HG03139 (cell line): ENCODE measurements around the gene C2orf92.
A peak's percentile ranks its signal among the peaks of the same experiment; 100 is the strongest.
"Not testable (repeated sequence)": the region's sequence is repeated elsewhere in the genome, so short reads cannot be mapped to it uniquely, and the experiment has no call there.

Experiments
- ATAC-seq: cut with Tn5 transposase; IDR thresholded peaks from one replicate; pipeline ENCODE4 v1.9.1; 2021; ENCODE audit not compliant: unreplicated experiment

Gene C2orf92

GRCh38 chr2:97669448-97669847 lies at the start of gene C2orf92:
C2orf92 (plus strand) TSS chr2:97669713; CDS start chr2:97669789, 76 bp downstream.
- ATAC-seq = no peak

- not testable (repeated sequence) for ATAC-seq
These were observed 49.0 kb upstream of the C2orf92 start for GRCh38 chr2:97620492-97620891.

GRCh38 chr2:97622976-97623375 lies 46.5 kb upstream of the C2orf92 start:
- ATAC-seq = not testable (repeated sequence)

- ATAC-seq = not testable (repeated sequence)
These were observed 44.0 kb upstream of the C2orf92 start for GRCh38 chr2:97625354-97626048.

- ATAC-seq = not testable (repeated sequence)
These were observed 43.5 kb upstream of the C2orf92 start for GRCh38 chr2:97626049-97626430.

GRCh38 chr2:97644023-97644717 lies 25.3 kb upstream of the C2orf92 start:
- ATAC-seq = no peak

GRCh38 chr2:97645112-97645694 lies 24.3 kb upstream of the C2orf92 start:
- ATAC-seq = no peak

- ATAC-seq = peak; percentile 90
These were observed 23.6 kb upstream of the C2orf92 start, which contains the start of gene COX5B for GRCh38 chr2:97645695-97646629. COX5B (plus strand) TSS chr2:97646062; CDS start chr2:97646087, 25 bp downstream.

- ATAC-seq = no peak
These were observed 22.5 kb upstream of the C2orf92 start for GRCh38 chr2:97646977-97647376.

GRCh38 chr2:97651114-97651513 lies 18.4 kb upstream of the C2orf92 start:
- ATAC-seq = no peak

GRCh38 chr2:97653473-97653872 lies 16.0 kb upstream of the C2orf92 start:
- ATAC-seq = no peak

- ATAC-seq = no peak
These were observed 15.6 kb upstream of the C2orf92 start for GRCh38 chr2:97653874-97654273.

- no peak for ATAC-seq
These were observed 15.2 kb upstream of the C2orf92 start for GRCh38 chr2:97654309-97654708.

GRCh38 chr2:97654791-97655190 lies 14.7 kb upstream of the C2orf92 start:
- no peak for ATAC-seq

GRCh38 chr2:97656129-97656755 lies 13.3 kb upstream of the C2orf92 start:
- ATAC-seq = no peak

GRCh38 chr2:97656905-97657587 lies 12.5 kb upstream of the C2orf92 start:
- ATAC-seq = no peak

- no peak for ATAC-seq
These were observed 11.4 kb upstream of the C2orf92 start for GRCh38 chr2:97657986-97658690.

GRCh38 chr2:97658691-97659157 lies 10.8 kb upstream of the C2orf92 start:
- no peak for ATAC-seq
